K562 (cell line): ENCODE measurements around the gene CYSRT1.

Experiments
- ARID4B ChIP-seq: sonication (generic); formaldehyde crosslinking; IDR thresholded peaks from 2 replicates; pipeline ENCODE4 v1.8.0; 2022; ENCODE audit warnings: mild to moderate bottlenecking, missing genetic modification reagents
- CTCF ChIP-seq, 3 experiments: IDR thresholded peaks in 2 of 3; conservative IDR thresholded peaks in 1 of 3; 2 replicates each; pipeline ENCODE4 v1.5.1; 2011 to 2012; ENCODE audit warnings: low read length in 3 of 3, mild to moderate bottlenecking in 3 of 3, control low read depth in 2 of 3, improper control_type of control experiment in 1 of 3, inconsistent platforms in 1 of 3, low read depth in 1 of 3, mixed read lengths in 1 of 3, moderate library complexity in 1 of 3; ENCODE audit not compliant: insufficient read depth in 2 of 3
- FOXM1 ChIP-seq, 2 experiments: fragments of 450-650 bp in 1 of 2; sonication (generic) in 1 of 2; formaldehyde crosslinking in 1 of 2; IDR thresholded peaks; 2 replicates each; pipeline versions ENCODE4 v1.6.1 to v1.9.0; 2017 to 2022; ENCODE audit warnings: low read depth in 2 of 2, mild to moderate bottlenecking in 2 of 2, missing genetic modification reagents in 1 of 2, moderate library complexity in 1 of 2
- GABPA ChIP-seq: fragments of 200-800 bp; sonication (Bioruptor generic); conservative IDR thresholded peaks from 2 replicates; pipeline ENCODE4 v1.6.1; 2016; ENCODE audit warnings: low read depth, missing genetic modification characterization, missing compliant biosample characterization
- IRF2 ChIP-seq: sonication (generic); formaldehyde crosslinking; IDR thresholded peaks from 2 replicates; pipeline ENCODE4 v1.8.1; 2022; ENCODE audit warnings: mild to moderate bottlenecking, missing genetic modification reagents
- JUND ChIP-seq, 2 experiments: IDR thresholded peaks; 2 replicates in 1 of 2; 3 replicates in 1 of 2; pipeline ENCODE4 v1.6.1; 2011; ENCODE audit warnings: borderline replicate concordance in 2 of 2, low read depth in 2 of 2, low read length in 2 of 2, improper control_type of control experiment in 1 of 2, missing biosample characterization in 1 of 2, missing genetic modification characterization in 1 of 2, missing genetic modification reagents in 1 of 2
- MAZ ChIP-seq, 2 experiments: fragments of 450-650 bp in 1 of 2; sonication (generic) in 1 of 2; formaldehyde crosslinking; IDR thresholded peaks in 1 of 2; conservative IDR thresholded peaks in 1 of 2; 2 replicates each; pipeline versions ENCODE4 v1.4.0 to v1.5.0; 2020; ENCODE audit warnings: mild to moderate bottlenecking in 1 of 2, missing genetic modification reagents in 1 of 2
- NFE2 ChIP-seq: IDR thresholded peaks from 2 replicates; pipeline ENCODE4 v1.6.1; 2014; ENCODE audit warnings: antibody characterized with exemption, low read depth
- NFYB ChIP-seq: IDR thresholded peaks from 2 replicates; pipeline ENCODE4 v1.6.1; 2011; ENCODE audit warnings: mild to moderate bottlenecking, moderate library complexity; ENCODE audit not compliant: insufficient read length; ENCODE audit errors: extremely low read depth
- PATZ1 ChIP-seq: fragments of 250-450 bp; sonication (Bioruptor Pico); IDR thresholded peaks from 2 replicates; pipeline ENCODE4 v1.5.0; 2020; ENCODE audit warnings: mild to moderate bottlenecking, borderline replicate concordance
- POLR2A ChIP-seq: fragments of 450-650 bp; conservative IDR thresholded peaks from 2 replicates; pipeline ENCODE4 v1.6.1; 2016
- SIN3B ChIP-seq: fragments of 450-650 bp; IDR thresholded peaks from 2 replicates; pipeline ENCODE4 v1.6.1; 2017; ENCODE audit warnings: low read depth, mild to moderate bottlenecking, moderate library complexity
- TSC22D4 ChIP-seq: fragments of 450-650 bp; IDR thresholded peaks from 2 replicates; pipeline ENCODE4 v1.6.1; 2016; ENCODE audit warnings: missing genetic modification characterization, missing biosample characterization, control low read depth
- ZNF184 ChIP-seq: sonication (generic); formaldehyde crosslinking; IDR thresholded peaks from 2 replicates; pipeline ENCODE4 v1.5.0; 2020; ENCODE audit warnings: missing genetic modification reagents

GRCh38 chr9:137256362-137256761 is 31.4 kb downstream of the CYSRT1 start:
- no peak for TF ChIP-seq JUND (IDR thresholded peaks at IDR 0.05; ENCODE audit: borderline replicate concordance, low read depth, low read length)
- no peak for TF ChIP-seq JUND (tag; IDR thresholded peaks at IDR 0.05; ENCODE audit: borderline replicate concordance, low read depth, low read length)
- no peak for TF ChIP-seq ARID4B (CRISPR knock-in tag)
- no peak for TF ChIP-seq PATZ1 (CRISPR knock-in tag)
- TF ChIP-seq CTCF (IDR thresholded peaks at IDR 0.05 in 2 of 3, conservative IDR thresholded peaks at IDR 0.05 in 1 of 3; ENCODE audit: insufficient read depth in 2 of 3, low read depth in 1 of 3, low read length in 3 of 3) = no peak
- TF ChIP-seq NFE2 = no peak
- no peak for TF ChIP-seq GABPA (tag)
- TF ChIP-seq MAZ (CRISPR knock-in tag; conservative IDR thresholded peaks at IDR 0.05 in 1 of 2, IDR thresholded peaks at IDR 0.05 in 1 of 2) = no peak
- TF ChIP-seq NFYB = no peak
- TF ChIP-seq ZNF184 (CRISPR knock-in tag) = no peak
- TF ChIP-seq POLR2A = no peak
- TF ChIP-seq FOXM1 (IDR thresholded peaks at IDR 0.05; ENCODE audit: low read depth) = no peak
- no peak for TF ChIP-seq FOXM1 (CRISPR knock-in tag; IDR thresholded peaks at IDR 0.05; ENCODE audit: low read depth)
- TF ChIP-seq SIN3B = no peak
- no peak for TF ChIP-seq TSC22D4 (tag)
- no peak for TF ChIP-seq IRF2 (CRISPR knock-in tag)
